ENCODE data around the gene FAM180A. TPM values are rescaled to one million over a fixed set of nuclear protein-coding genes. Genes with fewer than 3 reads are reported as not detected.

Gene FAM180A
- total RNA-seq, 1 donor from 2014 or later, result not detected

DNA sequence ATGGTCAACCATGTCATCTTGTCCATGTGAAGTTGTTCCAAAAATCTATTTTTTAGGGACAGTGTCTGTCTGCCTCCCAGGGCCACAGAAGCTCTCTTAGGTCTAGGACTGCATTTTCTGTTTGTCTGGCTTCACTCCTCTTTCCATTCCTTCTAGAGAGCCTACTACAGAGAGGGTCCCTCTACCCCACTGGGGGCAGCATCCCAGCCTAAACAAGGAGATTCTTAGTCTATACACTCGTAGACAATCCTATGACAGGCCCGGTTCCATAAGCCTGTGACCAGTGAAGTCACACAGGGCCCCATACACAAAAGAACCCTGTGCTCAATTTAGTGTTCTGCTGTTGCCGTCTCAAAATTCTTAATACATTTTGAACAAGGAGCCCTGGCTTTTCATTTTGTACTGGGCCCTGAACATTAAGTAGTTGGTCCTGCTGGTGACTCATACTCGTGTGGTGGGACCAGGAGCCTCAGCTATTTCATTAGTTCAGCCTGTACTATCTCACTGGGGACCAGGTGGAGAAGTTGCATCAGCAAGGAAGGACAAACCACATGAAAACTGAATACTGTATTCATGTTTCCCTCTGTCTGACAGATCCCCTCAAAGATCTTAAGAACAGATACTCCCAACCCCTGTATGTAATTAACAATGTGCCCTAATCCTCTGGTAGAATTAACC lies 23.5 kb upstream of the FAM180A start:
- intact Hi-C loops (cut with micrococcal nuclease), result no loop called here

DNA sequence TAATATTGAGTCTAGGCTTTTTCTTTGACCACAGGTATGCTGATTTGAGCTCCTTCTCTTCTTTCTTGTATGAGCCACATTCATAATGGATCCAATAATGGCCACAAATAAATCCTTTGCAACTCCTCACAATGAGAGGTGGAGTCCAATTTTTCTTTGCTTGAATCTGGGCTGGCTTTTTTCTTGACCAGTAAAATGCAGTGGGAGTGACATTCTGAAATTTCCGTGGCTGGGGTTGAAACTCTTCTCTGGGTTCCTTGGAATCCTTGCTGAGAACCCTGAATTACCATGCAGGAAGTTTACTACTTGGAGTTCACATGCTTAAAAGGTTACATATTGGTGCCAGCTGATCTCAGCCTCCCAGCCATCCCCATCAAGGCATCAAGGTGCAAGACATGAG lies 22.4 kb upstream of the FAM180A start:
- intact Hi-C loops (cut with micrococcal nuclease), result no loop called here

DNA sequence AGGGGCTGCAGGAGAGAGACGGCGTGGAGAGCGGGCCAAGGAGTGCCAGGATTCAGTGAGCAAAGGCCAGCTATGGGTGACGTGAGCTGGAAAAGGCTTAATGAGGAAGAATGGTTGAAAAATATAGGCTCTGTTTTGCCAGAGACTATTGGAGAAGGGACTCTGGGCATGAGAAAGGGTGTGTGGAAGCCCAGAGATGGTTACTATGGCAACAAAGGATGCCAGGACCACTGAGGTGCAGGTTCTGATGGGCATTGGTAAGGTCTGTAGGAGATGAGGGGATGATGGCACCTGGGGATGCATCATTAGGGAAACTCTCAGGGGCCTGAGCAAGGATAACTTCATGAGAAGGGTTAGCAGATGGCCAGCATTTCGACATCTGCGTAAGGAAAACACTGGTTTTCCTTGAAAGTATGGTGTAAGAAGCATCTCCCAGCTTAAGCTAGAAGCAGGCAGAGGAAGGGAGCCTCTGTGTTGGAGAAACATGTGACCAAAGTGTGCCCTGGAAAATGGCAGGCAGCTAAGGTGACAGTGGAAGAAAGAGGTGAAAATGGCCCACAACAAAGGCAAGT lies 21.6 kb upstream of the FAM180A start:
- intact Hi-C loops (cut with micrococcal nuclease), result no loop called here

DNA sequence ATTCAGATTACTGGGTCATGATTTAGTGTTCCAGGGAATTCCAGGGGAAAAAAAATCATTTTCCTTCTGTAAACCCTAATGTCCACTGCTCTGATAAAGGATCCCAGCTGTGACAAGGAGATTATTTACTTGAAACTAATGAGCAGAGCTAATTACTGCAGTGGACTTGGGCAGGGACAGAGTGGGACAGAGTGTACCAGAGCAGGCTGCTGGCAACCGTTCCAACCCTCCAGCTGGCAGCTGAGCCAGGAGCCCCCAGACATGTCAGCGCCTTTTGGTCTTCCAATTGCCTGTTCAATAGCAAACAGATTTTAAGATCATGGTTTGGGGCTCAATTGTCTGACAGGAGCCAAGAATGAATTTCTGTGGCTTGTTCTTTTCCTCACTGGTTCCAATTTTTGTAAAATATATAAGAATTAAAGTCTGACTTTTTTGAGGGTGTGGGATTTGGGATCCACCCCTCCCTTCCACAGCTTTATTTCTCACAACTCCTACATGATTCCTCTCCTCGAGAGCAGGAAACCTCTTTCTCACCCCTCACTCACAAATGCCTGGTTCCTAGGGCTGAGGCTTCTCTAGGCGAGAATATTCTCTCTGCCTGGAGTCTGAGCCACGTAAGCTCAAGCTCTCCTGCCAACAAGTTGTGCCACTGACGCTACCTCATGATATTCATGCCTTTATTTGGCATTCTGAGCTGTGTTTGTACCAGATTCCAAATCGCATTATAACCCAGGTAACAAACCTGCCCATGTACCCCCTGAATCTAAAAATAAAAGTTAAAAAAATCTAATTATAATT lies 20.6 kb upstream of the FAM180A start:
- intact Hi-C loops (cut with micrococcal nuclease), result no loop called here

DNA sequence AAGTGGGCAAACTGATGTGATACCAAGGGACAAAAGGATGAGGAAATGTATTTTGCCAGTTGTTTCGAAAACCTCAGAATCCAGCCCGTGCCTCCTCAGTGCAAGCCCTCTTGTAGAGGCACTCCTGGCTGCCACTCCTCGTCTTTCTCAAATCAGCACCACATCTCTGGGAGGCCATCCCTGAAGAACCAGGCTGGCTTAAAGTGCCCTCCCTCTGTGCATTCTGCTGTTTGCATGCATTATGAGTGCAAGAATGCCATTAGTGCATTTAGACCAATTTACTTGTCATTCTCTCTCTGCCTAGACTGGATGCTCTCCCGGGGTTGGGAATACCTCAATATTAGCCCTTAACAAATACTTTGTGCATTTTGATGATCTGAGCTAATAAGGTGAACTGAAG lies 19.9 kb upstream of the FAM180A start:
- intact Hi-C loops (cut with micrococcal nuclease), result no loop called here

DNA sequence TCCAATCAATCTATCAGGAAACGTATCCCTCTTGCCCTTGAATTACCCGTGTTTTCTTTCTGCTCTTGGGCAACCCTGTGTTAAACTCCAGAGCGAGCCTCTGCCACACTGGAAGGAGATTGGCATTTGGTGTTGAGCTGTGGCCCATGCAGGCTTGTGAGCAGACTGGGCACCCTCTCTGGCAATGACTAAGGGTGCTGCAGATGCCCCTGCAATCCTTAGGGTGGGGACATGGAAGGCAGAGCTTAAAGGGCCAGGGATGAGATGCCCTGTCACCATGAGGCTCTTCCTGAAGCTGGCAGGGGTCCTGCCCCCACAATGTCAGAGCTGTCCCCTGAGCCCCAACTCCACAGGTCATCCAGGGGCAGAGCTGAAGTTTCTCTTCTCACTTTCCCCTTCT lies 19.5 kb upstream of the FAM180A start:
- intact Hi-C loops (cut with micrococcal nuclease), result no loop called here

DNA sequence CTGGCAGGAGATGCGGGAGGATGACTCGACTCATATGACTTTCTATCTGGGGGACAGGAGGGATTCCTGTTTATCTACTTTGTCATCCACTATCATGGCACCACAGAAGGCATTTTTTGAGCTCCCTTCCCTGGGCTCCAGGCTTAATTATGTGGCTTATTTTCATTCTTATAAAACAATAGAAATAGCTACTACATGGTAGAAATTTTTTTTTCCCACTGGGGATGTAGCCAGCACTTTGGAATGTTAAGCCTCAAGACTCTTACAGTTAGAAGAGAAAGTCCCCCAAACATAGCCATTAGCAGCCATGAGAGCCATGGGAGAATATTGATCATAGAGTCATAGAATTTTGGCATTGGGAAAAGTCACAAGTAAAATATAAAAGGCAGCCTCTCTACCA lies 14.6 kb upstream of the FAM180A start:
- intact Hi-C loops (cut with micrococcal nuclease), result no loop called here

DNA sequence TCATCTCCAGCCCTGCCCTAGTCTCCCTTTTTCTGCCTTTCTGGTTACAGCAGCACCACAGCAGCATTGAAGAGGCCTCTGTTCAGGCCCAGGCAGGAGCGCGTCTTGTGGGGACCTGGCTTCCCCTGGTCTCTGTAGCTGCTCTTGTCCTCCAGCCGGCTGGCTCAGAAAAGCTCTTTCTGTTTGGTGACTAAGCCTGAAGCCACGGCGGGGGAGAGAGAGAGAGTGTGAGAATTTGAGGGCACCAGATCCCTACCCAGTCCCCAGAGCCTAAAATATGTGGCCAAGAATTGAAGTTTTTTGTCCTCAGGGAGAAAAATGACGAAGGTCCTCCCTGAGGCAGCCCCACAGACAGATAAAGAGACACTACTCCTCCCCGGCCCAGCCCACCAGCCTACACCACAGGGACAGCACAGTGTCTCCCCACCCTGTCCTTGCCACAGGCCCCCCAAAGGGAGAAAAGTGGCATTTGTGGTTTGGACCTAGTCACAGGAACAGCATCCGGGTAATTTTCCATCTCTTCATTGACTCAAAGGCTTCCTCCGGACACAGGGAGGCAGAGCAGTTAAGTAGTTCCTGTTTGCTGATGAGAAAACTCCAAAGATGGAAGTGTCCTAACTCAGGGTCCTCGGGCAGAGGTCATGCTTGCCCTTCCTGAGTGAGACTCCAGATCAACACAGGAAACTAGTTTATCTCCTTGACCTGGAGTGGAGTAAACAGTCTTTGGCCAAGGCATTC lies 13.3 kb upstream of the FAM180A start:
- intact Hi-C loops (cut with micrococcal nuclease), result no loop called here

DNA sequence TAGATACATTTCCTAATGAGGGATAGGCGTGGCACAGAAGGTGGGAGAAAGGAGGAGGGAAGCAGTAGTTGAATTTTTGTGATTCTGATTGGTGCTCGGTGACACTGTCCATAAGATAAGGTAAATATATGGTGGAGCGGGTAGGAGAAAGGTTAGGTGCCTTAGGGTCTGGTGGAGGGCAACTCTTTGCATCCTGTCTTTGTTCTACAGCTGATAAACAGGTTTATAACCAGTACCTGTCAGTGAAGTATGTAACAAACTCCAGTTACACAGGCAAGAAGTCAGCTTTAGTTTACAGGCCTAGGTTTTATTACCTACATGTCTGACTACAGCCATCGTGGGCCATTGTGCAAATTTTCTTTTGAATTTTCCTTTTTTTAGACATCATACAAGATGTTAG lies 10.9 kb upstream of the FAM180A start:
- intact Hi-C loops (cut with micrococcal nuclease), result no loop called here

DNA sequence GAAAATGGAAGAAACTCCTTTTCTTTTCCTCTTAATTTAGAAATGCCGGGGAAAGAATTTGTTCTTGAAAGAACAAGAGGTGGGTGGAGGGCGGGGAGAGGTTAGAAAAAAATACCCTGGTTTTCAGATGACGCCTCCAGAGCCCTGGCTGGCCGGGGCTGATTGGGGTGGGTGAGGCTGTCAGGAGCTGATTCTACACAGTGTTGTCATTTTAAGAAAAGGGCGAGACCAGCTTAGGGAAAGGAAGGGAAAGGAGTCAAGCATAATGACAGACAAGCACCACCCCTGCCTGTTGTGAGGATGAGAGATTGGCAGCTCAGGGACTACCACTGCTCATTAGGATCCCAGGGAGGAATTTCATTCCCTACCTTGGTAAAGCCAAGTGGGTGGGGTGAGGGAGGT lies 9.9 kb upstream of the FAM180A start:
- intact Hi-C loops (cut with micrococcal nuclease), result no loop called here

DNA sequence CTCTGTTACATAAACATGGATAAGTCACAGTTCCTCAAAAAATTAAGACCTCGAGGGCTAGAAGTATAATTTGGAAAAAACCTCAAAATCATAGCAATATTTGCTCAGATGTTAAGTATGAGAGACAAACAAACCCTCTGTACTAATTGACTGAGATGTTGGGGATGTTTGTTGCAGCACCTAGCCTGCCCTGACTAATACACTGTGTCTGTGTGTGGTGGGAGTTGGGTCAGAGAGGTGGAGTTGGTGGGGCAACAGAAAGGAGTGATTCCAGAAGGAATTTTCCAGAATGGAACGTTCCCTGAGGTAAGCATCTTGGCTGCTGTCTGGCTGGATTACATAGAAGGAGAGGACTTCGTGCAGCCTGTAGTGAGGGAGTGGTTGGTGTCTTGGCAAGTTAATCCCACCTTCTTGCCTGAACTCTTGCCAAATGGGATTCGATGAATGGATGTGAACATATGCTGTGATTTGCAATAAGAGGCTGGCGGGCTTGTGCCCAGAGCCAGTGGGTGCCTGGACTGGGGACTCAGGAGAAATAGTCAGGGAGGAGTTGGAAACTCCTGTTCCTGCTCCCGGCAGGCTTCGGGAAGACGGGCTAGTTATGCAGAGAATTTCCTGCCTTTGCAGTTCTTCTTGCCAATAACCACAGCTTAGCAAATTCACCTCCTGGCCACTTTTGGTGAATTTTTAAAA lies 9.3 kb upstream of the FAM180A start:
- intact Hi-C loops (cut with micrococcal nuclease), result no loop called here

DNA sequence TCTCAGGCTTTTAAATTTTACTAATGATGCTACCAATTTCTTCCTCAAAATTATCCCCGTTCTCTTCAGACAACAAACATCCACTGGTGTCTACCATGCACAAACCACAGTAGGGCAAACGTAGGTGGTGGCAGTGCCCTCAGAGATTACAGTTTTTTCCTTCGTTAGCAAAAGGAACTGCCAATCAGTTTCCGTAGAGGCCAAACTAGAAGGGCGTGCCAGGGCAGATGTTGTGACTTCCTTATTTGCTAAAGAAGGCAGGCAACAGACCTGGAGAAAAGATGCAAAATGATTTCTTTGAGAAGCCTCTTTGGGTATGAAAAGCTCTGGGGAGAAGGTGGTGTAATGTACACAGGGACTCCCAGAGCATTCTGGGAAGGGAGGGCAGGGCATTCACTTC lies 7.6 kb upstream of the FAM180A start:
- intact Hi-C loops (cut with micrococcal nuclease), result no loop called here

DNA sequence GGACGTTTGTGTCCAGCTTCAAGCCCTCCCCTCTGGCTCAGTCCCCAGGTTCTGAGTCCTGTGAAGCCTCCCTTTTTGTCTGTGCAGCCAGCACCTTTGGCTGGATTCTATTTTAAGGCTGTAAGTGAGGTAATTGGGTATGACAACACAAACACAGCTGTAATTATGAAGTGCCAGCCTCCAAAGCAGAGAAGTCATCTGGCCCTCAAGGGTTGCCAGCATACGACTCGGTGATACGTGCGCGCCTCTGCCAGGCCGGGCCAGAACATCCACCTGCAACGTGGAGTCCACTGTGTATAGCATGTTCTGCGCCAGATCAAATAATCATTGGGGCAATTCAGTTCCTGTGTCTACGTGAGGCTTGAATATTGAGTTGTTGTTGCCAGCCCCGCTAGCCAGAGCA lies 6.7 kb upstream of the FAM180A start:
- intact Hi-C loops (cut with micrococcal nuclease), result no loop called here

DNA sequence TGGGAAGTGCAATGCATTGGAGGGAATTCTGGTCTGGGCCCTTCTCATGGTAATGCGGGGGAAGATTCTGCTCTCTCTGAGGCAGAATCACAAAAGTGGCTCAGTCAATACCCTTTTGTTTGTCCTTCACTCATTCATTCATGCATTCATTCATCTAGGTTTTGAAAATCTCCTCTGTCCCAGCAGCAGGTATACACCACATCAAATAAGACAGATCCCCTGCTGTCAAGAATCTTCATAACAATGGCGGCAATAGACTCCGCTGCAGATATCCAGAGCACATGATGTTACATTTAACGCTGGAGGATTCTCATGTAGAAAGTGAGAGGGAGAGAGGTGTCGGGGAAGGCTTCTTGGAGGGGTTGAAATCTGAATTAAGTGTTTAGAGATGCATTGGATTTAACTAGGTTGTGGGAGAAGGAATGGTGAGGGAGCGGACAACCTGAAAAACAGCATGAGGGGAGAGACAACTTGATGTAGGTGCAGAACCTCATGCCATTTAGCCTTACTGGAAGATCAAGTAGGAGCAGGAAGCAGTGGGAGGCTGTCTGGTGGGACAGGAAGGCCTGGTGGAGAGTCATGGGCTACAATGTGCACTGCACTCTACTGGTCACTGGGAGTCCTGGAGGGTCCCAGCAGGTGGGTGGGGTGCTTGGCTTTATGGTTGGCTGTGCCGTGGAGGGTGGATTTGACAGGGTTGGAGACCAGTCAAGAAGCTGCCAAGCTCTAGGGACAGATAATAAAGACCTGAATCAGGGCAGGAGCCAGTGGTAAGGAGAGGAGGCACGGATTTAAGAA lies 5.2 kb upstream of the FAM180A start:
- intact Hi-C loops (cut with micrococcal nuclease), result no loop called here

DNA sequence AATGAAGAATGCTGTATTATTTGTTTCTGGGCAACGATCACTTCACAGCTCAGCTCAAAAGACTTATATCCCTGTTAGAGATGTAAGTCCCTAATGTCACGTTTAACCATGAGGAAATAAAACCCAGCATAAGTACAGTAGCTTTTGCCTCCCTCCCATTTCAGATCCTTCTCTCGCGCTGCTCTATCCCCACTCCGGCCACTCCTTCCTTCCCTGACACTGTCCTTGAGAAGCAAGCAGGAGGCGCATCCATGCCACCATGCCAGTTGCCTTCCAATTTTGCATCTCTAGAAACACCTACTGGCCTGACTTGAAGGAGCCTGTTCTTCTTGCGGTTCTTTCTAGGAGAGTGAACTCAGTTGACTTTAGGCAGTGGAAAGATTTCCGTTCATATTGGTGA lies 1.2 kb downstream of the FAM180A start:
- intact Hi-C loops (cut with micrococcal nuclease), result no loop called here

DNA sequence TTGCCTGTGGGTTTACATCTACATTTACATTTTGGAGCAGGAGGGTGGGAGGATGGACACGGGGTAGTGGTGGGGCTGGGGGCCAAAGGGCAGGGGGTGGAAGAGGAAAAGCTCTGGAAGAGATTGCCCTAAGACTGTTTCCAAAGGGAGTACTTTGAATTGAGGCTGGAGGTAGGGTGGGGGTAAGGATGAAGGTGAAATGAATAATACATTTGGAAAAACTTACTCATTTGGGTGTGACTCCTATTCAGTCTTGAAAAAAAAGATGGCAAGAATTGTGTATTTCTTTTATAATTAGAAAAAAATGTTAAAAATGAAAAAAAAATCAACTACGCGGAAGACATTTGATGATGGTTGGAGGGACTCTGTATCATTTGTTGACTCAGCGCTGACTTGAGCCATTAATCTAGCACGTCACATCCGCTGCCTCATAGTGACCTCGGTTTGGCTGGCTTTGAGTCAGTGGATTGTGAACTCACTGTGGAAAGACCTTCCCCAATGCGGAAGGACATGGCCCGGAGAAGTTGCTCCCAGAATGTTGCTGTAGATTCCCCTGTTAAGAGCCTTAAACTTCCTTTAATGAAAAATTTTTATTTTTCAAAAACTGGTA lies 2.8 kb downstream of the FAM180A start:
- intact Hi-C loops (cut with micrococcal nuclease), result no loop called here

DNA sequence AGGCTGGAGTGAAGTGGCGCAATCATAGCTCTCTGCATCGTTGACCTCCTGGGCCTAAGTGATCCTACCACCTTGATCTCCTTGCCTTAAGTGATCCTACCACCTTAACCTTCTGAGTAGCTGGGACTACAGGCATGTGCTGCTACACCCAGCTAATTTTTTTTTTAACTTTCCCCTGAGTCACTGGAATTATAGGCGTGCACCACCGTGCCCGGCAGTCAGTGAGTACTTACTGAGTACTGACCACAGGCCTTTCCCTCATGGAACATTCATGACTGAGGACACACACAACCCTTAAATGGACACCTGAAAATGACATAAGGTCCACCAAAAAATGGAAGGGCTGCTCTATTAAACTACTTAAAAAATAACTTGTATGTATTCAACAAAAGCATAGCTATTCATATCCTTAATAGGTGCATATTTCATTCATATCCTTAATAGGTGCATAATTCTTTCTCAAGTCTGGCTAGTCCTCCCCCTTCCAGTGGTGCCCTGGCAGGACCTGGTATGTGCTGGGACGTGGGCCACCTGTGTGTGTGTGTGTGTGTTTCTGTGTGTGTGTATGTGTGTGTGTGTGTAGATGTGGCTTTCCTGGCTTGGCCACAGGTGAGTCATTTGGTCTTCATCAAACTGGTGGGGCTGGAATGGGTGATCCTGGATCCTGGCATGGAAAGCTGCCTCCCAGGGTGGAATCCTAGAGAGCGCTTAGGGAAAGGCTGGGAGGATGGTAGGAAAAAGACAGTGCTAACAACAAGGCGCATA lies 3.5 kb downstream of the FAM180A start:
- intact Hi-C loops (cut with micrococcal nuclease), result no loop called here

DNA sequence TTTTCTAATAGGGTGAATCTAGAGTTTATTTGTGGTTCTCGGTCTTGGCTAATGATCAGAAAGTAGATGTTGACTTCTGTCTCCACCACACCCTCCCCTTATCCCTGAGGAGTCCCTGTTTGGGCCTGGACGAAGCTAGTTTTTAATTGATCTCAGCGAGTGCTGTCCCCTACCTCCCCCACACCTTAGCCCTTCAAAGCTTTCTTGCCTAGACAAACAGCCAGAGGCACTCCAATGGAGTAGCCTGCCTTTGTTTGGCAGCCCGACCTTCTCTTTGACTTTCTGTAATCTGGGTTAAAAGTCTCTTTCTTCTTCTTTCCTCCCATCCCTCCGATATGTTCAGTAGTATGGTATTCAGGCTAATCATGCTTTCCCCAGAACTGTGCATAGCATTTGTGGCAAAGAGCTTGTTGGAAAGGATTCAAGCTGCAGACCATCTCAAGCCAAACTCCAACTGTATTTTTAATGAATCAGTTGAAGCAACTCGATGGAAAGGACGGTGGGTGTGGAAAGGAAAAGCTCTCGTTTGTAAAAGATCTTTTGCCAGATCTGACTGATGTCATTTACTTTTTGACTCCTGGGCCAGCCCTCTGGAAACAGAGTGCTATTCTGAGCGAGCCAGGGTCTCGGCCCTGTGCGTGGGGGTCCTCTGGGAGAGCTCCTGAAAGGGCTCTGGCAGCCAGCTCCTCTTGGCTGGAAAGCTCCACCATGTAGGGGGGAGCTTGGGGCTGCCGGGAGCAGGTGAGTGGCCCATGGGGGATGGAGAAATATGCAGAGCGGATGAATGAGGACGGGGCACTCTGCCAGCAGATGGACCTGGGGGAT lies 4.5 kb downstream of the FAM180A start:
- intact Hi-C loops (cut with micrococcal nuclease), result no loop called here

DNA sequence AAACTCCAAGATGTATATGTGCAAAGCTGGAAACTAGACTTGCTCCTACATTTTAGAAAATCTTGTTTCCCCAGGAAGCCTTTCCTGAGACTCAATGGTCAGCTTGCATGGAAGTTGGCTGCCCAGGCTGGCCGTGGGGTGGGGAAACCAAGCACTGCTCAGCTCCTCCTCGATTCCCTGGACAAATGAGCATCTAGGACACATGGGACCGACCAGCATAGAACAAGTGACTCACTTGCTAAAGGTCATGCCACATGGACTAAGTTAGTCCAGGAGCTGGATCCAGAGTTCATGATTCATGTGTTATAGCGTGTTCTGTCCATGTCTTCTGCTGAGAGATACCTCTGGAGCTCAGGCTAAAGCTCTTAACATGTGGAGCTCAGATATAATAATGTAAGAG lies 6.2 kb downstream of the FAM180A start:
- intact Hi-C loops (cut with micrococcal nuclease), result no loop called here

Data from T-helper 2 cell treated with Interferon-gamma antibody and Interleukin-4, amounts not matched to agents 100 ng/mL and 5 ng/mL, for 36 hours (primary cell).